Muscle of arm (tissue), 12 donors: ENCODE results near the gene FRMD4A. TPM values are rescaled to one million over a fixed set of nuclear protein-coding genes. Genes with fewer than 3 reads are reported as not detected.
A peak's percentile ranks its signal among the peaks of the same experiment; 100 is the strongest.

Experiments
- DNase-seq: peaks from one replicate; pipeline ENCODE4 v3.0.0-alpha.2; 2013
- polyA plus RNA-seq, 12 donors: library from polyadenylated mRNA; unstranded; fragments of 120-200 nt; gene quantifications; one replicate each; pipeline ENCODE4 v1.2.1, GENCODE V29; 2013; ENCODE audit not compliant: insufficient read length in 12 of 12

Gene FRMD4A
- polyA plus RNA-seq, 12 donors, result 28.4 to 70.7 (median 37.0) TPM; not detected in 1

GRCh38 chr10:13705526-13706174, 625.1 kb downstream of the FRMD4A start:
- no peak for DNase-seq

GRCh38 chr10:13704964-13705363, 625.8 kb downstream of the FRMD4A start:
- no peak for DNase-seq

DNA sequence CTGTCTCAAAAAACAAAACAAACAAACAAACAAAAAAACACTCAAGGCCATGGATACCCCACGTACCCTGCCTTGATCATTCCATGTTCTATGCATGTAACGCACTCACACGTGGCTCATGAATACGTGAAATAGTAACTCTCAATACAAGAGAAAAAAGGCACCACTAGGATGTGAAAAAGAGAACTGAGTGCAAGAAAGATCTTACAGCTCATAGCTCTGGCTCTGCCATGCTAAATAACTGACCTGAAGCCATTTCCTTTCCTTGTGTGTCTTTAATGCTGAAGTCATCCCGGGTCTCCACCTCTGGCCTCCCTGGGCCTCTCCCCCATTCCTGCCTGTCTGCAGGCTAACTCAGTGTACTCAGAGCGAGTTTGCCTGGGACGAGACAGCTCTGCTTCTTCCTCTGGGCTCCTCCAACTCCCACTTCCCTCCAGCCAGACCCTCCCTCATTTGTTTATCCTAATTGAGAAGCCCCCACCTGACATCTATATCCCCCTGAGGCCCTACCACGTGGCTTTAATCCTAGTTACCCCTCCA, 626.7 kb downstream of the FRMD4A start:
- DNase-seq, result no peak

DNA sequence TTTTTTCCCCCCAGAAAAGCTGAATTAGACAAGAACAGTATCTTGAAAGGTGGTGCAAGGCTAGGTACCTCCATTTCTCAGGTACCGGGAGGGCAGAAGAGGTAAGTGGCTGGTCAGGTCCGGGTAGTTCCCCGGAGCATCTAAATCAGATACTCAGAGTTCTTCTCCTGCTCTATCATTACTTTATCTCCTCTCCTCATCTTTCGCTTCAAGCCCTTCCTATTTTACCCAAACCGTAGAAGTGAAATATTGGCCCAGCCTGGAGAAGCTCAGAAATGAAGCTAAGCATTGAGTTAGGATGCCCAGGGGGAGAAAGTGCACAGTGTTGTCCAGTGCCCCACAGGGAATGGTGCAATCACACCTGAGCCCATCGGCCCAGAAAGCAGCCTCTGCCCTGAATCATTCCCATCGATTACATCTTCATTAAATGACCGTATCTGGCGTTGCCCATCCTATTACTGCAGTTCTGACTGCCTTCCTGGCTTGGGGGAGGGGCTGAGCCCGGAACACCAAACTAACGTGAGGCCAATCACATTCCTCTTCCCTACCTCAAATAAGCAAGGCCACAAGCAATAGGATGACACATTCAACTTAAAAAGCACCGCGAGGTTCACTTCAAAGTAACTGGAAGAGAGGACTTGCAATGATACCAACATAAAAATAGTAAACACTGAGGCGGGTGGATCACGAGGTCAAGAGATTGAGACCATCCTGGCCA, 627.5 kb downstream of the FRMD4A start:
- no peak for DNase-seq

DNA sequence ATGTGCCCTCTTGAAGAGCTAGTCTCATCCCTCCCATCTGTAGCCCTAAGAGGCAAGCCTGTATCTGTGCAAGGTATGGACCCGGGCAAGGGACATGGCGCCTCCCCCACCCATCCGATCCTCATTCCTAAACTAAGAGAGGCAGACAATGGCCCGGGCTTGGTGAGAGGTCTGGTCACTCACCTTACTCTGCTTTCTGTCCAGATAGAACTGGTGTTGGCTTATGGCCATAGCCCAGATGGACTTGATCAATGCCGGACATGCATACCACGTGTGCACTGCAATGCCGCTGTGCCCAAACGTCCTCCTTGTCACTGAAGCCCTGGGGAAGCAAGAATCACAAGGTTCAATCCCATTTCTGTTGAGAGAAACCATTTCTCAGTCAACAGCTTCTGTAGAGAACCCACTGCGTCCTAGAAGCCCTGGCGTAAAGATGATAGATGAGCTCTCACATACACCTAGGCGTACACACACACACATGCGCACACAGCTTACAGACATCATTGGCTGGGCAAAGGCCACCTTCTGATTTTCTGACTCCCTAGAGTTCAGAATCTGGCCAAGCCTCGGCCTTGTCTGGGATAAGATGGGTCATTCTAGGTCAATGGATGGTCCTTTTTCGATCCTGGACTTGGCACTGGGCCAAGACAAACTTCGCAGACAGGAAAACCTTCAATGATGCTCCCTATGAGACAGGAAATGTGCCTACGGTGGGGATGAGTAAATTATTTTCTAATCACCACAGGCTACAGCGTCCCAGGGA, 629.4 kb downstream of the FRMD4A start:
- no peak for DNase-seq

- no peak for DNase-seq
Measured at GRCh38 chr10:13700473-13701144, 630.1 kb downstream of the FRMD4A start.

DNA sequence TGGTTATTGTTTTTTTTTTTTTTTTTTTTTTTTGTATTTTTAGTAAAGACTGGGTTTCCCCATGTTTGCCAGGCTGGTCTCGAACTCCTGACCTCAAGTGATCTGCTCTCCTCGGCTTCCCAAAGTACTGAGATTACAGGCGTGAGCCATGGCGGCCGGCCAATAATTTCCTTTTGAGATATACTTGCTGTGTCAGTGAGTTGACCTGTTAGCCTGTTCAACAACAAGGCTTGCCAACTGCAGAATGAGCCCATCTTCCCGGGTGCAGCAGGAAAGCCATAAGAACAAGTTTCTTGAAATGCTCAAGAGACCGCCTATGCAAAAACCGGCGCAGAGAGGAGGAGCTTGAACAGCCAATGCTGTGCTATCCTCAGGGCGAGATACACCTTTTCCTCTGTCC, 631.5 kb downstream of the FRMD4A start:
- DNase-seq, result no peak

- no peak for DNase-seq
Measured at GRCh38 chr10:13698217-13698616, 632.5 kb downstream of the FRMD4A start.

GRCh38 chr10:13696071-13696470, 634.7 kb downstream of the FRMD4A start:
- no peak for DNase-seq

DNA sequence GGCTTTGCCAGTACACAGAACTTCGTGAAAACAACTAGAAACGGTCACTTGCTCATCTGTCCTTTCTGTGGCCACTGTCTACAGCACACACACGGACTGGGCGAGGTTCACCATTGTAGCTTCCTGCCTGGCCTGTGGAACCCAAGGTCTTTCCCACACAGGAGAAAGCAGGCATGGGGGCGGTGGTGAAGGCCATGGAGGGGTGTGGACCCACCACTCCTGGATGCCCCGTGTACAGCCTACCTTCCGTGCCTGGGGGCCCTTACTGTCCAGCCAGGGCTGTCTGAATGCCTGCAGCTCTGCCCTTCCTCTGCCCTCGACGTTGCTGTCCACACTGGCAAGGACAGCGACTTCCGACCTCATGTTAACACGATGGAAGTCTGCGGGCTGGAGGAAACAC, 635.1 kb downstream of the FRMD4A start:
- DNase-seq, result no peak

DNA sequence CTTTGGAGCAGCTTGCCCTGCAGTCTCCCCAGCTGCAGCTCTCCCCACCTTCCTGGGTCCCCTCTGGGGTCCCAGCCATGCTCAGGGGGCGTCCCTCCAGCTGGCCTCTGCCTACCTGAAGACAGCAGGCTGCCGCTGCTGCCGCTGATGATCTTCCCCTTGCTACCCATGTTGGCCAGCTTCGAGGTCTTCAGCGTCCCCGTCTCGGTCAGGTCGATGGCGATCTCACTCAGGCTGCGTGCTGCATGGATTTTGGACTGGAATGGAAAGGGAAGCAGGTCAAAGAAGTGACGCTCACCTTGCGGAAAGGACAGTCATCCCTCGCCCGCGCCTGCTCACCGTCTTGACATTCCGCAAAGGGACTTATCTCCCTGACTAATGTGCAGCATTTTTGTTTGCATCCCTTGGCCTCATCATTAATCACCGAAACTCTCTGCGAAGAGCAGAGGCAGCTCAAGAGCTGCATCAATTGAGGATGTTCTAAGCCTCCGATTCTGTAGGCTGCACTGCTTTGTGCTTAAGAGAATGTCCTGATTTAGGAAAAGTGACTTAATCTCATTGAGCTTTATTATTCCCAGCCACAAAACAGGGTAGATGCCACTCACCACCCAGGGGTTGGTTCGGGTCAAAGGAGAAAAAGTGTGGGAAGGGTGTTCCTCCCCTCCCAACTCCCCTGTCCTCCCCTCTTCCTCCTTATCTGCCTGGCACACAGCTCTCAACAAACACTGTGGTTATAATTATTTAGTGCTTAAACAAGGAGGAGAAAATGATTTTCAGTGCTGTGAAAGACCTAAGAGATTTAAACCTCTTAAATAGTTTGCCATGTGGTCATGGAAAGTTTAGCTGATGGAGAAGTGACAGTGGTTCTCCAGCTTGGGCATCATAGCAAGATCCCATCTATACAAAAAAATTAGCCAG, 636.7 kb downstream of the FRMD4A start:
- no peak for DNase-seq

DNA sequence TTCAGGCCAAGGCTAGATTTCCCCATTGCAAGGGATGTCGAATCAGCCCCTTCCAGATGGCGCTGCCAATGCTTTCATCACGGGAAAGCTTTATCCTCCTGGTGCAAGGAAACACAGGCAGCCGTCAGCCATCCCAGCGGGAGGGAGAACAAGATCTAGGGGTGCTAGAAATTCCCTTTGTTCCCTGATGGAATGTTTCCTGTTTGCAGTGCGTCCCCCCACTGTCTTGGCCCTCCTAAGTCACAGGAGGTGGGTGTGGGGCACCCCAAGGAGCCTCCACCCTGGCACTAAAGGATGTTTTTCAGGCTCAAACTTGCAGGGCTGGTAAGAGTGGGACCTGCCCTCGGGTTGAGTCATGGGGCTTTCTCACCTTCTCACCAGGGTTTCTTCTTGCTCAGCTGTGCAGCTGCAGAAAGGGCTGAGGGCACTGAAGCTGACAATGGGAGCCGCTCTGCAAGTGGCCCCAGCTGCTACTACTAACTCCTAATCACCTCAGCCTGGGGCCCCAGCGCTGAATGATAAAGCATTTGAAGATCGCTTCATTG, 640.4 kb downstream of the FRMD4A start:
- DNase-seq, result no peak

GRCh38 chr10:13686331-13686752, 644.4 kb downstream of the FRMD4A start:
- no peak for DNase-seq

DNA sequence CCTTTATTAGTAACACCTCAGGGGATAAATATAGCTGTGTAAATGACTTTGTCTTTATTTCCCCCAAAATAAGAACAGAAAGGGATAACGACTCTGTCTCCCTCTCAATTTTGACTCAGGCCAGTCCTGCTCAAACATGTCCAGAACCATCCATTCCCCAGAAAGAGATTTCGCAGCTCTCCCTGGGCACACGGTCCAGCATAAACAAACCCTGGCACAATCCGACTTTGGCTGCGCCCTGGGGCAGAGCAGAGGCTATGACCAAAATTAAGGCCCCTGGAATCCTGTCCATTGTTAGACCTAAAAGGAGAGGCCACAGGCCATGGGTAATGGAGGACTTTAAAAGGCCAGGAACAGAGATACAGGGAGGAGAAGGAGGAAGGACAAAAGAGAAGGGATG, 644.8 kb downstream of the FRMD4A start:
- no peak for DNase-seq

DNA sequence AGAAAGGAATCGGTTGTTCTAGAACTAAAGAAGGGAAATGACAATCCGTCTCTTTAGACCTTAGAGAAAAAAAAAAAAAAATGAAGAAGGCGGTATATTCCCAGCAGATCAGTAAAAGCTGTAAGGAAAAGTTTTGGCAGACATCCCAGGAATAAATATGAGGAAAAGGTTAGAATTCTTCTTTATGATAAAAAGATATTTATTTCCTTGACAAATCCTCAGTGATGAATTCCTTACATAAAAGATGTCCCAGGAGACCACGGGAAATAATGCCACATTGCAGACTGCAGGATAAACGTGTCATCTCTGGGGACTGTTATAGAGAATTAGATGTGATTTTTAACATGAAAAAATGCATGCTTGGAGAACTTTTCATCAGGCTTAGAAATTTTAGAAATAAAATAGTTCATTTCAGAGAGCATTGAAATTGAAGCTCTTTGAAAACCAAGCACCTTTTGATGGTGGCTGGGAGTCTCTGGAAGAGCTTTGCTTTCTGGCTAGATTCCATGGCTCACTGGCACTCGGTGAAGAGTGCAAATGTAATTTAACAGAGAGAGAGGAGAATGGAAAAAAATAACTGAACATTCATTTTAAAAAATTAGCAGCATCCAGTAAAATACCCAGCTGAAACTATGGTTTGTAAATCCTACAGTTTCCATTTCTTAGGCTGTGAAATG, 645.8 kb downstream of the FRMD4A start:
- DNase-seq, result no peak

DNA sequence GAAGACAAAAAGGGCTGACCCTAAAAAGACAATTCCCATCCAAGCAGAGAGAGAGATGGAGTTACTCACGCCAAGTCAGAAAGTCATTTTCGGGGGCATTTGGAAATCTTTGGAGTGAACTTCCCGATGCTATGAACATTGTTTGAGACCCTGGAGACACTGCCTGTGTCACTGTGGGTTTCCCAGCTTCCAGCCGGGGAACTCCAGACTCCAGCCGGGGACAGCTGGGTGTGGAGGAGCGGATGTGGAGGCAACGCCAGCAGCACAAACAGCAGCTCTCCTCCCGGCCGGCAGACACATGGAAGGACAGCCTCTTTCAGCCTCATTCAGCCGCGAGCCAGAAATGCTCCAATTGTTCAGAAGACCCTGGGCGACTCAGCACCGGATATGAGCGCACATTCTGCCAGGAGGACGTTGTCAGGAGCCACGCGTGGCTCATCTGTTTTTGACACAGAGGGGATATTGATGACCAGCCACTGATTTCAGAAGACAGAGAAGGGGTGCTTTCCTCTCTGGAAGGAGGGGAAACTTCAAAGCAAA, 646.4 kb downstream of the FRMD4A start:
- DNase-seq, result peak; percentile 84

DNA sequence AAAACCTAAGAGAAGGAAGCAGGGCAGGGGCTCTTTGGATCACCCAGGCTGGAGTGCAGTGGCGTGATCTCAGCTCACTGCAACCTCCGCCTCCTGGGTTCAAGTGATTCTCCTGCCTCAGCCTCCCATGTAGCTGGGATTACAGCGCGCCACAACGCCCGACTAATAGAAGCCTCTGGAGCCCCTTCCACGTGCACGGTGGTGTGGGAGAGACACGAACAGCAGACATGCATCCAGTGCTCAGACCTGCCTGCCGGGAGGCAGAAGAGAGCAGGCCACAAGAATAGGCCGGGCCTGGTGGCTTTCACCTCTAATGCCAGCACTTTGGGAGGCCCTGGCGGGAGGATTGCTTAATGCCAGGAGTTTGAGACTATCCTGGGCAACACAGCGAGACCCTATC, 647.7 kb downstream of the FRMD4A start:
- no peak for DNase-seq

GRCh38 chr10:13681960-13682359, 648.8 kb downstream of the FRMD4A start:
- DNase-seq, result no peak

GRCh38 chr10:13681528-13681927, 649.2 kb downstream of the FRMD4A start:
- DNase-seq, result no peak

DNA sequence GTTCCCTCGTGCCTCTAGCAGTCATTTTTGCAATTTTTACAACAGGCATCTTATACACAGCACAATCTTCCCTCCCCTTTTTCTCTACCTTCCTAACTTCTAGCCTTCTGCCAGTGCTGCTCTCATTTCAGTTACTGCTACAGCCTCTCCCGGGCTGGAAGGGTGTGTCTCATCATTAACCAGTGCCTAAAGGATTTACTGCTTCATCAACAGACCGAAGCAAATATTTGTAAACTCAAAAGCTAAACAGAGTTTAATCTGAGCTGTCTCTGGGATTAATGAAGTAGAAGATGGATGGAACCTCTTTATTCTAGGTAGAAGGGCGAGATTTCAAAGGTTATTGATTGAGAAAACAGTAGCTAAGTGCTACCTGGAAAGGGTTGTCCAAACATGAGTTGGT, 649.6 kb downstream of the FRMD4A start:
- no peak for DNase-seq
